Adipocyte (in vitro differentiated cells): ENCODE measurements around the gene MMP25.
"Not testable (repeated sequence)": the region's sequence is repeated elsewhere in the genome, so short reads cannot be mapped to it uniquely, and the experiment has no call there.

Source experiments
- DNase-seq: peaks from one replicate; pipeline ENCODE4 v3.0.0-alpha.2; 2015; ENCODE audit warnings: low read depth
- H3K27me3 ChIP-seq: replicated peaks from 2 replicates; pipeline ENCODE4 v1.7.0; 2013; ENCODE audit warnings: mild to moderate bottlenecking, low read length, moderate library complexity; ENCODE audit not compliant: control insufficient read depth, insufficient read depth
- H3K36me3 ChIP-seq: 2 replicates; pipeline ENCODE4 v1.7.0; 2013; ENCODE audit warnings: low read length, mild to moderate bottlenecking, moderate library complexity; ENCODE audit not compliant: control insufficient read depth, insufficient read depth, severe bottlenecking
- H3K4me1 ChIP-seq: 2 replicates; pipeline ENCODE4 v1.7.0; 2013; ENCODE audit warnings: mild to moderate bottlenecking, low read length, moderate library complexity; ENCODE audit not compliant: control insufficient read depth, insufficient read depth
- H3K4me3 ChIP-seq: 2 replicates; pipeline ENCODE4 v1.7.0; 2013; ENCODE audit warnings: mild to moderate bottlenecking, low read length, moderate library complexity
- H3K9ac ChIP-seq: 2 replicates; pipeline ENCODE4 v1.7.0; 2013; ENCODE audit warnings: mild to moderate bottlenecking, low read length, moderate library complexity
- H3K9me3 ChIP-seq: 2 replicates; pipeline ENCODE4 v1.7.0; 2013; ENCODE audit warnings: mild to moderate bottlenecking, low read length, moderate library complexity; ENCODE audit not compliant: control insufficient read depth

Gene MMP25

DNA sequence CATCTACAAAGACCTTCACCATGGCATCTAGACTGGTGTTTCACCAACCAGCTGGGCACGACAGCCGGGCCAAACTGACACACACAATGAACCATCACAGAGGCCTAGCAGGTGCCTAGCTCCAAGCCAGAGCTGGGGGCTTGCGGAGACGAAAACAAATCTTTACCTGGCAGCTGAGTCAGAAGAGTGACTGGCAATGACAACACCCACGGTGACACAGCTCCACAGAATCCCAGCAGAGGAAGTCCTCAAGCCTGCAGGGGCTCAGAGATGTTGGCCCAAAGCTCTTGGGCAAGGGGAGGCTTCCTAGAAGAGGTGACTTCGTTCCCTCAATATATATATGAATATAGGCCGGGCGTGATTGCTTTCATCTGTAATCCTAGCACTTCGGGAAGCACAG lies 5.1 kb downstream of the MMP25 start:
- H3K9ac ChIP-seq, result no peak overlapping the region
- H3K4me3 ChIP-seq, result no peak overlapping the region
- H3K9me3 ChIP-seq, result no peaks in the 10 kb centered on the region
- DNase-seq, result no peak
- no peaks in the 10 kb centered on the region for H3K4me1 ChIP-seq
- peaks cover 51% of the 10 kb centered on the region for H3K27me3 ChIP-seq
- H3K36me3 ChIP-seq, result no peaks in the 10 kb centered on the region

DNA sequence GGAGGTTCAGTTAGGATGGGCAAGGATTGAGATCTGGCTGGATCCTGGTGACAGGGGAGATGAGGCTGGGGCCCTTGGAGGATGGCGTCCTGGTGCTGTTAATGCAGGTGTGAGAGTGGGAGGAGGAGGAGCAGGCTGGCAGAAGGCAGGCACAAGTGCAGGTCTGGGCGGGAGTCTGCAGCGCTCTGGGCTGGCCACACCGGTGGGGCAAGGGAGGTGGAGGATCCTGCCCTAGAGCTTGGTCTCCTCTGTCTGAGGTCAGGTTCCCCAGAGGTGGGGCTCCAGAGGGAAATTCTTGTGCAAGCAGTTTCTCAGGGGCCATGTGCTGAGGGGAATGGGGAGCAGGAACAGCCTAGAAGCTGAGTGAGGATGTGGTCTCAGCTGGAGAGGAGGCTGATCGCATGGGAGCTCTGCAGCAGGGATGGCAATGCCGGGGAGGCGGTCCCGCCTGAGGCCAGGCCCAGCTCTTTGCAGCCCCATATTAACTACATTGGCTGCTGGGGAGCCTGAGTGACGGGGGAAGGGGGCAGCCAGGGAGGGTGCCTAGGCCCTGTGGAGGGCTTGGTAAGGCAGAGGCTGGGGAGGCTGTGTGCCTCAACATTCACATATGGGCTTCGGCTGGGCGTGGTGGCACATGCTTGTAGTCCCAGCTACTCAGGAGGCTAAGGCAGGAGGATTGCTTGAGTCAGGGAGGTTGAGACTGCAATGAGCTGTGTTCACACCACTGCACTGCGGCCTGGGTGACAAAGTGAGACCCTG lies 6.4 kb downstream of the MMP25 start:
- not testable (repeated sequence) for H3K4me1 ChIP-seq, DNase-seq, H3K4me3 ChIP-seq, H3K36me3 ChIP-seq, H3K9ac ChIP-seq, H3K9me3 ChIP-seq
- H3K27me3 ChIP-seq, result peaks cover 42% of the 10 kb centered on the region

- H3K36me3 ChIP-seq, H3K4me1 ChIP-seq, H3K9me3 ChIP-seq, H3K4me3 ChIP-seq, DNase-seq, H3K9ac ChIP-seq: not testable (repeated sequence)
- H3K27me3 ChIP-seq, result peaks cover 38% of the 10 kb centered on the region
These were observed 7.0 kb downstream of the MMP25 start for GRCh38 chr16:3053330-3053710.

DNA sequence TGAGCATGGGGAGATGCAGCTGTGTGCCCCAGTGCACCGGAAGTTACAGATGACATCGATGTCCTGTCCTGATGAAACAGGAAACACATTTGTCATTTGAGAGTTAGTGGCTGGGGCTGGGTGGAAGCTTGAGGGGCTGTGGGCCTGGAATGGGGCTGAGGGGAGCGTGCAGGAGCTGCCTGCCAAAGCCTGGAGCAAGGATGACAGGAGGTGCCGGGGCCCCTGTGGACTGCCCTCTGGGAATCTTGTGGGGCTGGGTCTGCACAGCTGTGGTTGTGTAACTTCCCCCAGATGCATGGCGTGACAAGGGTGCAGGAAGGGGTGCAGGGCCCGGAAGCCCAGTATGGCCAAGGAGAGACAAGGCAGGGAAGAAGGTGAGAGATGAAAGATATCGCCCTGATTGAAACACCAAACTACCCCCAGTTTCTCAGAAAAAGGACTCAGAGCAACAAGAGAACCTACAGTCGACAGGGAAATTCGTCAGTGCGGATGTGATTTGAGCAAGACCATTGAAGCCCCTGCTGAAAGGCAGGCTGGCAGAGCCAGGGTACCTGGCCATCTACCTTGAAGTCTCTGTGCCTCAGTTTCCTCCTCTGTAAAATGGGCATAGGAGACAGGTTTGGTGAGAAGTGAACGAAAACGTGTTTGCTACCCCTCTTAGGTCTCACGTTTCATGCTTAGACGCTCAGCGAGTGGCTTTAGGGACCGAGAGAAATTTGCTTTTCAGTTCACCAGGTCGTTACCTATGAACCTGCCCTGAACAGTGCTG lies 8.8 kb downstream of the MMP25 start:
- no peaks in the 10 kb centered on the region for H3K9me3 ChIP-seq
- no peaks in the 10 kb centered on the region for H3K36me3 ChIP-seq
- H3K4me1 ChIP-seq, result peaks cover 8% of the 10 kb centered on the region
- DNase-seq, result no peak
- no peak overlapping the region for H3K9ac ChIP-seq
- H3K4me3 ChIP-seq, result no peak overlapping the region
- peaks cover 20% of the 10 kb centered on the region for H3K27me3 ChIP-seq

DNA sequence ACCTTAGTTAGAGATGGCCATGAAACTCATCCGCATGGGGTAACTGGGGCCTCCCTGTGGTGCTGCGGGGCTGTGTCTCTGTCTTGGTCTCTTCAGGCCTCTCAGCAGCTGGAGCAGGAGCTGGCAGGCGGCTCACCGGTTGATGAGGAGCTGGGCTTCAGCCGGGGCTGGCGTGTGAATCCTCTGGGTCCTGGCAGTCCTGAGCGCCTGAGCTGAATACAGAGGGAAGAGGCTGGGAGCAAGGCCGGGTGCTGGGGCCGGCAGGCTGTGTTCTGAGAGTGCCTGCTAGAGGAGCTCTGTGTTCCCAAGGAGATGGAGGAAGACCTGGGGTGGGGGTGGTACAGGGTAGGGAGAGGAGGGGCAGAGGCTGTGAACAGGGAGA lies 9.4 kb downstream of the MMP25 start:
- not testable (repeated sequence) for H3K9me3 ChIP-seq, H3K9ac ChIP-seq, H3K4me3 ChIP-seq, DNase-seq, H3K36me3 ChIP-seq, H3K4me1 ChIP-seq
- peaks cover 14% of the 10 kb centered on the region for H3K27me3 ChIP-seq

DNA sequence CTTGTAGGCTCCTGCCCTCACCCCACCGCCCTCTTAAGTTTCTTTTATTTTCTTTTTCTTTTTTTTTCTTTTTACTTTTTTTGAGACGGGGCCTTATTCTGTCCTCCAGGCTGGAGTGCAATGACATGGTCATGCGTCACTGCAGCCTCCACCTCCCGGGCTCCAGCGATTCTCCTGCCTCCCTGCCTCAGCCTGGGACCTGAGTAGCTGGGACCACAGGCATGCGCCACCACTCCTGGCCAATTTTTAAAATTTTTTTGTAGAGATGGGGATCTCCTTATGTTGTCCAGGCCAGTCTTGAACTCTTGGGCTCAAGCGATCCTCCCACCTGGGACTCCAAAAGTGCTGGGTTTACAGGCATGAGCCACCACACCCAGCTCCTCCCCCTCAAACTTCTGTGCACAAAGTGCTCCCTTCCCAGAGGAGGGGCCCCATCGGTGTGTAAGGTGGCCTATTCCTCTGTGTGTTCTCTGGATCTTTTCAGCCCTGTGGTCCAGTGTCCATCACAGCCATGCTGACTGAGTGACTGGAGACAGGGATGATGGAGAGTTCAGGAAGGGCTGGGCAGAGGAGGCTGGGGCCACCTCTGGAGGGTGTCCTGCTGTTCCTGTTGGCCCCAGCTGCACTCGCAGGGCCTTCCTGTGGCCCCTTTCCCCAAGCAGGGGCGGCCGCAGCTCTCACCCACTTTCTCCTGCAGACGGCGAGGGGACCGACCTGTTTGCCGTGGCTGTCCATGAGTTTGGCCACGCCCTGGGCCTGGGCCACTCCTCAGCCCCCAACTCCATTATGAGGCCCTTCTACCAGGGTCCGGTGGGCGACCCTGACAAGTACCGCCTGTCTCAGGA lies 10.2 kb downstream of the MMP25 start:
- Histone ChIP-seq H3K27me3 (peaks cover 6% of the 10 kb centered on the region), H3K36me3 (no peaks in the 10 kb centered on the region), H3K4me3 (no peak overlapping the region), H3K9me3 (no peaks in the 10 kb centered on the region), H3K9ac (no peak overlapping the region), H3K4me1 (peaks cover 8% of the 10 kb centered on the region)
- DNase-seq, result no peak

GRCh38 chr16:3057181-3058138 lies 11.1 kb downstream of the MMP25 start:
- no peaks in the 10 kb centered on the region for H3K9me3 ChIP-seq
- no peak overlapping the region for H3K4me3 ChIP-seq
- H3K9ac ChIP-seq, result no peak overlapping the region
- DNase-seq, result no peak
- H3K27me3 ChIP-seq, result no peaks in the 10 kb centered on the region
- no peaks in the 10 kb centered on the region for H3K36me3 ChIP-seq
- H3K4me1 ChIP-seq, result peaks cover 8% of the 10 kb centered on the region

DNA sequence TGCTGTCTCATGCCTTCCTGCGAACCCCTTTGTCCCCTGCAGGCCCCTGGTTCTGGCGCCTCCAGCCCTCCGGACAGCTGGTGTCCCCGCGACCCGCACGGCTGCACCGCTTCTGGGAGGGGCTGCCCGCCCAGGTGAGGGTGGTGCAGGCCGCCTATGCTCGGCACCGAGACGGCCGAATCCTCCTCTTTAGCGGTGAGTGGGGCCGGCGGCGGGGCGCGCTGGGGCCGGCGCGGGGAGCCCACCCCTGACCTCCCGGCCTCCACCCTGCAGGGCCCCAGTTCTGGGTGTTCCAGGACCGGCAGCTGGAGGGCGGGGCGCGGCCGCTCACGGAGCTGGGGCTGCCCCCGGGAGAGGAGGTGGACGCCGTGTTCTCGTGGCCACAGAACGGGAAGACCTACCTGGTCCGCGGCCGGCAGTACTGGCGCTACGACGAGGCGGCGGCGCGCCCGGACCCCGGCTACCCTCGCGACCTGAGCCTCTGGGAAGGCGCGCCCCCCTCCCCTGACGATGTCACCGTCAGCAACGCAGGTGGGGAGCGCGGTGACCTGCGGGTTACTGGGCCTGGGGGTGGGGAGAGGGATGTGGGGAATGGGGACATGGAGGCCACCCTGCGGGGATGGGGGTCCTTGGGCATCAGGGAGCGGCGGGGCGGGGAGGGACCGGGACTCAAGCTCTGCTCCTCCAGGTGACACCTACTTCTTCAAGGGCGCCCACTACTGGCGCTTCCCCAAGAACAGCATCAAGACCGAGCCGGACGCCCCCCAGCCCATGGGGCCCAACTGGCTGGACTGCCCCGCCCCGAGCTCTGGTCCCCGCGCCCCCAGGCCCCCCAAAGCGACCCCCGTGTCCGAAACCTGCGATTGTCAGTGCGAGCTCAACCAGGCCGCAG lies 12.0 kb downstream of the MMP25 start:
- Histone ChIP-seq H3K4me1 (peaks cover 8% of the 10 kb centered on the region), H3K27me3 (no peaks in the 10 kb centered on the region), H3K4me3 (peak overlapping the region; percentile 86), H3K9ac (peak overlapping the region; percentile 93), H3K9me3 (no peaks in the 10 kb centered on the region), H3K36me3 (no peaks in the 10 kb centered on the region)
- DNase-seq, result peak; percentile 52

DNA sequence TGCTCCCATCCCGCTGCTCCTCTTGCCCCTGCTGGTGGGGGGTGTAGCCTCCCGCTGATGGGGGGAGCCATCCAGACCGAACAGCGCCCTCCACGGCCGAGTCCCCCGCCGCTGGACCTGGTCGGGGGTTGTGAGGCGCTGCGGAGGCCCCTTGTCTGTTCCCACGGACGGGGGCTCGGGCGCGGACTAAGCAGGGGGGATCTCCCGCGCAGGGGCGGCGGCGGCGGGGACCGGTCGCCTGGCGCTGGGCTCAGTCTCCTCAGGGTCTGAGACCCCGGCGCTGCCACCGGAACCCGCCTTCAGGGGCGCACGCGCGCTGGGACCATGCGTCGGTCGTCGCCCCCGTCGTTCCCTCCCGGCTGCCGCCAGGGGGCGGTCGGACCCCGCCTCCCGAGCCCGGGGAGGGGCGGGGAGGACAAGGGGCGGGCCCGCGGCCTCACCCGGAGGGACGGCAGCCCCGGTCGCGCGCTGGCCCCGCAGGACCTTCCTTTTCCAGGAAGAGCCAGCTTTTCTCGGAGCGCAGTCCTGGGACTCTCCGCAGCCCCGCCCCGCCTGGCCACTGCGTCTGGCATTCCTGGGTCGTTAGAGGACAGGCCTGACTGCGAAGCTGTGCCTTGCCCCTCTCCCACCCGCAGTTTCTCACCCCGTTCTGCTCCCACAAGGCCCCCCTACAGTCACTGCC lies 12.8 kb downstream of the MMP25 start:
- Histone ChIP-seq H3K27me3 (no peaks in the 10 kb centered on the region), H3K9ac (peak overlapping the region; percentile 93), H3K36me3 (no peaks in the 10 kb centered on the region), H3K4me3 (peak overlapping the region; percentile 86), H3K4me1 (peaks cover 8% of the 10 kb centered on the region), H3K9me3 (no peaks in the 10 kb centered on the region)
- DNase-seq, result peak; percentile 97
